HG02970 (cell line): Measurements from ENCODE around the gene UQCRHL.
"Not testable (repeated sequence)": the region's sequence is repeated elsewhere in the genome, so short reads cannot be mapped to it uniquely, and the experiment has no call there.

Source experiments
- ATAC-seq: cut with Tn5 transposase; IDR thresholded peaks from one replicate; pipeline ENCODE4 v1.9.1; 2021; ENCODE audit warnings: mild to moderate bottlenecking, moderate library complexity, moderate number of reproducible peaks; ENCODE audit not compliant: unreplicated experiment, low FRiP score

Gene UQCRHL

GRCh38 chr1:15807549-15807948, at the start of gene UQCRHL:
Gene UQCRHL (minus strand): TSS chr1:15807649. CDS start chr1:15807649, 0 bp downstream.
- ATAC-seq, result not testable (repeated sequence)

- no peak for ATAC-seq
These were observed 49.4 kb upstream of the UQCRHL start for GRCh38 chr1:15856888-15857287.

- no peak for ATAC-seq
These were observed 45.4 kb upstream of the UQCRHL start for GRCh38 chr1:15852828-15853302.

- no peak for ATAC-seq
These were observed 44.8 kb upstream of the UQCRHL start for GRCh38 chr1:15852036-15852827.

- no peak for ATAC-seq
These were observed 44.0 kb upstream of the UQCRHL start for GRCh38 chr1:15851210-15852035.

- ATAC-seq, result no peak
These were observed 43.1 kb upstream of the UQCRHL start for GRCh38 chr1:15850471-15851001.

- no peak for ATAC-seq
These were observed 42.4 kb upstream of the UQCRHL start for GRCh38 chr1:15849775-15850324.

- ATAC-seq, result no peak
These were observed 41.7 kb upstream of the UQCRHL start for GRCh38 chr1:15848929-15849774.

- peak; percentile 16 for ATAC-seq
These were observed 40.9 kb upstream of the UQCRHL start for GRCh38 chr1:15848143-15848928.

- no peak for ATAC-seq
These were observed 40.4 kb upstream of the UQCRHL start for GRCh38 chr1:15847893-15848142.

GRCh38 chr1:15847100-15847892, 39.8 kb upstream of the UQCRHL start, which contains the start of gene SPEN:
Gene SPEN (plus strand): TSS chr1:15847707. CDS start chr1:15848068, 361 bp downstream.
- peak; percentile 76 for ATAC-seq

- ATAC-seq, result not testable (repeated sequence)
These were observed 38.6 kb upstream of the UQCRHL start for GRCh38 chr1:15846056-15846455.

- ATAC-seq, result no peak
These were observed 36.5 kb upstream of the UQCRHL start for GRCh38 chr1:15843826-15844572.

- no peak for ATAC-seq
These were observed 31.3 kb upstream of the UQCRHL start for GRCh38 chr1:15838721-15839120.

GRCh38 chr1:15837931-15838330, 30.5 kb upstream of the UQCRHL start:
- ATAC-seq, result no peak

GRCh38 chr1:15836772-15837669, 29.6 kb upstream of the UQCRHL start:
- ATAC-seq, result no peak

- ATAC-seq, result not testable (repeated sequence)
These were observed 29.0 kb upstream of the UQCRHL start for GRCh38 chr1:15836511-15836771.
